Neutrophil (primary cell): ENCODE results near the gene ANO2.

ENCODE experiments used
- H3K27ac ChIP-seq: fragments of 200-600 bp; sonication (generic); 2 replicates; pipeline ENCODE4 v1.5.1; 2016; ENCODE audit warnings: mild to moderate bottlenecking, moderate library complexity
- H3K27me3 ChIP-seq: fragments of 200-600 bp; sonication (generic); 2 replicates; pipeline ENCODE4 v1.6.0; 2016; ENCODE audit warnings: mild to moderate bottlenecking
- H3K36me3 ChIP-seq: fragments of 200-600 bp; sonication (generic); 2 replicates; pipeline ENCODE4 v1.5.1; 2017
- H3K4me1 ChIP-seq, 2 experiments: fragments of 200-600 bp in 1 of 2; sonication (generic) in 1 of 2; 1 replicate in 1 of 2; 2 replicates in 1 of 2; pipeline versions ENCODE4 v1.5.1 to v1.6.1; 2013 to 2016; ENCODE audit warnings: low read depth in 1 of 2, low read length in 1 of 2, mild to moderate bottlenecking in 1 of 2, moderate library complexity in 1 of 2; ENCODE audit not compliant: control insufficient read depth in 1 of 2, insufficient read depth in 1 of 2
- H3K4me3 ChIP-seq, 2 experiments: fragments of 200-600 bp in 1 of 2; sonication (generic) in 1 of 2; 1 replicate in 1 of 2; 2 replicates in 1 of 2; pipeline ENCODE4 v1.5.1; 2013 to 2016; ENCODE audit warnings: low read depth in 1 of 2, low read length in 1 of 2, mild to moderate bottlenecking in 1 of 2, moderate library complexity in 1 of 2
- H3K9me3 ChIP-seq: fragments of 200-600 bp; sonication (generic); 2 replicates; pipeline ENCODE4 v1.5.1; 2016
- CTCF ChIP-seq: fragments of 200-600 bp; sonication (generic); IDR thresholded peaks from 2 replicates; pipeline ENCODE4 v1.5.1; 2016; ENCODE audit warnings: antibody characterized with exemption

ANO2 gene

GRCh38 chr12:5718680-5719079, 226.4 kb downstream of the ANO2 start:
- Histone ChIP-seq H3K27me3 (peaks cover 56% of the 10 kb centered on the region), H3K36me3 (no peaks in the 10 kb centered on the region), H3K9me3 (no peaks in the 10 kb centered on the region), H3K4me3 (no peak overlapping the region), H3K4me1 (no peaks in the 10 kb centered on the region), H3K27ac (no peak overlapping the region)
- no peak for TF ChIP-seq CTCF

GRCh38 chr12:5718073-5718472, 227.0 kb downstream of the ANO2 start:
- H3K36me3 ChIP-seq, result no peaks in the 10 kb centered on the region
- no peaks in the 10 kb centered on the region for H3K4me1 ChIP-seq
- peaks cover 50% of the 10 kb centered on the region for H3K27me3 ChIP-seq
- no peak overlapping the region for H3K27ac ChIP-seq
- H3K4me3 ChIP-seq, result no peak overlapping the region
- no peaks in the 10 kb centered on the region for H3K9me3 ChIP-seq
- no peak for TF ChIP-seq CTCF

GRCh38 chr12:5716976-5717375, 228.1 kb downstream of the ANO2 start:
- H3K36me3 ChIP-seq, result no peaks in the 10 kb centered on the region
- H3K4me3 ChIP-seq, result no peak overlapping the region
- no peak for TF ChIP-seq CTCF
- no peaks in the 10 kb centered on the region for H3K4me1 ChIP-seq
- no peaks in the 10 kb centered on the region for H3K9me3 ChIP-seq
- no peak overlapping the region for H3K27ac ChIP-seq
- H3K27me3 ChIP-seq, result peaks cover 39% of the 10 kb centered on the region

- Histone ChIP-seq H3K36me3 (no peaks in the 10 kb centered on the region), H3K27me3 (peaks cover 31% of the 10 kb centered on the region), H3K4me1 (no peaks in the 10 kb centered on the region), H3K9me3 (no peaks in the 10 kb centered on the region), H3K4me3 (no peak overlapping the region), H3K27ac (no peak overlapping the region)
- TF ChIP-seq CTCF, result no peak
Measured at GRCh38 chr12:5716201-5716600, 228.9 kb downstream of the ANO2 start.

GRCh38 chr12:5715021-5715420, 230.0 kb downstream of the ANO2 start:
- Histone ChIP-seq H3K27me3 (peaks cover 20% of the 10 kb centered on the region), H3K4me3 (no peak overlapping the region), H3K9me3 (no peaks in the 10 kb centered on the region), H3K27ac (no peak overlapping the region), H3K36me3 (no peaks in the 10 kb centered on the region), H3K4me1 (no peaks in the 10 kb centered on the region)
- TF ChIP-seq CTCF, result no peak

- Histone ChIP-seq H3K4me3 (no peak overlapping the region), H3K4me1 (no peaks in the 10 kb centered on the region), H3K9me3 (no peaks in the 10 kb centered on the region), H3K27ac (no peak overlapping the region), H3K36me3 (no peaks in the 10 kb centered on the region), H3K27me3 (peaks cover 6% of the 10 kb centered on the region)
- no peak for TF ChIP-seq CTCF
Measured at GRCh38 chr12:5713599-5714081, 231.4 kb downstream of the ANO2 start.
